Measurements from ENCODE around the gene PIBF1. TPM values are rescaled to one million over a fixed set of nuclear protein-coding genes. Genes with fewer than 3 reads are reported as not detected.
A peak's percentile ranks its signal among the peaks of the same experiment; 100 is the strongest.

The PIBF1 gene
- total RNA-seq, 8 experiments from 2014 or later, result 15.7 to 39.3 (median 23.6) TPM

DNA sequence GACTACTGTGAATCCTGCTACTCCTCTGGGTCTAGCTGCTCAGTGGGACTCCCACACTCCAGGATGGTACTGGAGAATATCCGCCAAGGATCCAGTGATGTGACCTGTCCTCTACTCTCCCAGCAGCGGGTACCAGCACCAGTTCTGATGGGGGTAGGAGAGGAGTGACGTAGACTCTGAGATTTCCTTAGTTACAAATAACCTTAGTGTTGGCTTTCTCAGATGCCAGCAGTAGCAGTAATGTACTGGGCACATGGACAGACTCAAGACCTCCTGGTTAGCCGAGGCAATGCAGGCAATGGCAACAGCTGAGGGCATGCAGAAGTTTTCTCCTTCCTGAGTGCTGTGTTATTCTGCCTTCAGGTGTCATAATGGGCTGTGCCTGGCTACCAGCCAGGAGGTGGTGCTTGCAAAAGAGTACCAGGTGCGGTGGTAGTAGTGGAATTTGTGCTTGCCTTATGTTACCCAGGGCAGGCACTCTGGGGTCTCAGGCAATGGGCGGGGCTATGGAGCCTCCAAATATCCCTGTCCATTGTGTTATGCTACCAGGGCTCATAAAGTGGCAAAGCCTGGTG lies 171.5 kb downstream of the PIBF1 start:
- no peak overlapping the region for H3K27ac ChIP-seq
- in situ Hi-C loops (cut with MboI; ENCODE audit: low pct_unique_long_range_greater_than_20kb in 2 of 9, low sequenced_read_pairs in 9 of 9, unreplicated experiment in 9 of 9), result no loop called here
- ATAC-seq (replicated peaks in 6 of 8), result no peak
- H3K4me3 ChIP-seq, result no peak overlapping the region
- no peaks in the 10 kb centered on the region for H3K4me1 ChIP-seq (replicated peaks in 1 of 2)
- 80 to 100% (median 97%) methylated on average over 1 to 5 of the region's 6 CpGs; no CpG with 5 or more reads in 4 of the 10 experiments for WGBS, 10 experiments

- Histone ChIP-seq H3K27ac (no peak overlapping the region), H3K4me3 (no peak overlapping the region), H3K4me1 (replicated peaks in 1 of 2) (no peaks in the 10 kb centered on the region)
- no peak for ATAC-seq (replicated peaks in 6 of 8)
- in situ Hi-C loops (cut with MboI; ENCODE audit: low pct_unique_long_range_greater_than_20kb in 2 of 9, low sequenced_read_pairs in 9 of 9, unreplicated experiment in 9 of 9), result no loop called here
- WGBS, 10 experiments, result 83 to 100% (median 100%) methylated on average over 1 of the region's 1 CpG; no CpG with 5 or more reads in 1 of the 10 experiments
These were observed 177.7 kb downstream of the PIBF1 start for GRCh38 chr13:72959643-72960042.

GRCh38 chr13:72960114-72960513 lies 178.2 kb downstream of the PIBF1 start:
- in situ Hi-C loops (cut with MboI; ENCODE audit: low pct_unique_long_range_greater_than_20kb in 2 of 9, low sequenced_read_pairs in 9 of 9, unreplicated experiment in 9 of 9), result no loop called here
- WGBS, 10 experiments, result 91 to 100% (median 95%) methylated on average over 1 to 4 of the region's 4 CpGs; no CpG with 5 or more reads in 3 of the 10 experiments
- H3K27ac ChIP-seq, result no peak overlapping the region

GRCh38 chr13:72960541-72960940 lies 178.6 kb downstream of the PIBF1 start:
- ATAC-seq (replicated peaks in 6 of 8), result no peak
- in situ Hi-C loops (cut with MboI; ENCODE audit: low pct_unique_long_range_greater_than_20kb in 2 of 9, low sequenced_read_pairs in 9 of 9, unreplicated experiment in 9 of 9), result no loop called here
- Histone ChIP-seq H3K4me3 (no peak overlapping the region), H3K27ac (no peak overlapping the region), H3K4me1 (replicated peaks in 1 of 2) (no peaks in the 10 kb centered on the region)

More at GRCh38 chr13:72960114-72960513, 178.2 kb downstream of the PIBF1 start:
- no peak for ATAC-seq (replicated peaks in 6 of 8)
- H3K4me1 ChIP-seq (replicated peaks in 1 of 2), result no peaks in the 10 kb centered on the region
- no peak overlapping the region for H3K4me3 ChIP-seq

GRCh38 chr13:72963762-72964161 lies 181.8 kb downstream of the PIBF1 start:
- Histone ChIP-seq H3K27ac (no peak overlapping the region), H3K4me3 (no peak overlapping the region), H3K4me1 (replicated peaks in 1 of 2) (no peaks in the 10 kb centered on the region)
- in situ Hi-C loops (cut with MboI; ENCODE audit: low pct_unique_long_range_greater_than_20kb in 2 of 9, low sequenced_read_pairs in 9 of 9, unreplicated experiment in 9 of 9), result no loop called here
- WGBS, 10 experiments, result 56 to 100% (median 89%) methylated on average over 1 of the region's 1 CpG; no CpG with 5 or more reads in 3 of the 10 experiments
- no peak for ATAC-seq (replicated peaks in 6 of 8)

GRCh38 chr13:72970301-72970880 lies 188.5 kb downstream of the PIBF1 start:
- Histone ChIP-seq H3K27ac (no peak overlapping the region), H3K4me3 (no peak overlapping the region), H3K4me1 (replicated peaks in 1 of 2) (no peaks in the 10 kb centered on the region)
- in situ Hi-C loops (cut with MboI; ENCODE audit: low pct_unique_long_range_greater_than_20kb in 2 of 9, low sequenced_read_pairs in 9 of 9, unreplicated experiment in 9 of 9), result no loop called here
- no peak for ATAC-seq (replicated peaks in 6 of 8)
- 85 to 100% (median 97%) methylated on average over 1 to 2 of the region's 2 CpGs for WGBS, 10 experiments

DNA sequence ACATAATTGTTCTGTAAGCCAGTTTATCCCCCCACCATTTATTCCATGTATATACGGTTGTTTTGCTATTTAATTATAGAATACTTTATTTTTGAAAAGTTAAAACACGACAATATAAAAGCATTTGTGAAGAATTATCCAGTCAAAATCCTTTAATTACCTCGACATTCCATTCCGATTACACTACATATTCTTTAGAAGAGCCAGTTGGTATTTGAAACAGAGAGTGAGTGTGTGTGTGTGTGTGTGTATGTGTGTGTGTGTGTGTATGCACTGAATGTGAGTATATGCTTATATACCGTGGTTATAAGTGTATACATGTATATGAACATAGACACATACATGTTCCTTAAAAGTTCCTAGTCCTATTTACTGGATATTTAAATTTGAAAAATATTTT lies 189.0 kb downstream of the PIBF1 start:
- 86 to 100% (median 92%) methylated on average over 1 to 5 of the region's 5 CpGs; no CpG with 5 or more reads in 2 of the 10 experiments for WGBS, 10 experiments
- Histone ChIP-seq H3K4me1 (replicated peaks in 1 of 2) (no peaks in the 10 kb centered on the region), H3K27ac (no peak overlapping the region), H3K4me3 (no peak overlapping the region)
- in situ Hi-C loops (cut with MboI; ENCODE audit: low pct_unique_long_range_greater_than_20kb in 2 of 9, low sequenced_read_pairs in 9 of 9, unreplicated experiment in 9 of 9), result no loop called here
- ATAC-seq (replicated peaks in 6 of 8), result no peak

- in situ Hi-C loops (cut with MboI; ENCODE audit: low pct_unique_long_range_greater_than_20kb in 2 of 9, low sequenced_read_pairs in 9 of 9, unreplicated experiment in 9 of 9), result no loop called here
- ATAC-seq (replicated peaks in 6 of 8), result no peak
These were observed 191.3 kb downstream of the PIBF1 start for GRCh38 chr13:72973234-72973633.

GRCh38 chr13:72983085-72983768 lies 201.3 kb downstream of the PIBF1 start:
- H3K4me1 ChIP-seq (replicated peaks in 1 of 2), result no peaks in the 10 kb centered on the region
- ATAC-seq (replicated peaks in 6 of 8), result peak in 2 of 8 experiments; percentile 29 to 52
- 40 to 100% (median 91%) methylated on average over 1 to 4 of the region's 5 CpGs for WGBS, 10 experiments
- no peak overlapping the region for H3K27ac ChIP-seq
- no peak overlapping the region for H3K4me3 ChIP-seq
- in situ Hi-C loops (cut with MboI; ENCODE audit: low pct_unique_long_range_greater_than_20kb in 2 of 9, low sequenced_read_pairs in 9 of 9, unreplicated experiment in 9 of 9), result no loop called here

More at GRCh38 chr13:72973234-72973633, 191.3 kb downstream of the PIBF1 start:
- H3K4me1 ChIP-seq (replicated peaks in 1 of 2), result no peaks in the 10 kb centered on the region
- no peak overlapping the region for H3K27ac ChIP-seq
- H3K4me3 ChIP-seq, result no peak overlapping the region
- WGBS, 10 experiments, result 64 to 100% (median 97%) methylated on average over 1 of the region's 1 CpG

GRCh38 chr13:72985610-72986009 lies 203.7 kb downstream of the PIBF1 start:
- no peak for ATAC-seq (replicated peaks in 6 of 8)
- no peak overlapping the region for H3K27ac ChIP-seq
- H3K4me1 ChIP-seq (replicated peaks in 1 of 2), result no peaks in the 10 kb centered on the region
- 60 to 100% (median 100%) methylated on average over 1 of the region's 1 CpG; no CpG with 5 or more reads in 2 of the 10 experiments for WGBS, 10 experiments
- in situ Hi-C loops (cut with MboI; ENCODE audit: low pct_unique_long_range_greater_than_20kb in 2 of 9, low sequenced_read_pairs in 9 of 9, unreplicated experiment in 9 of 9), result no loop called here
- no peak overlapping the region for H3K4me3 ChIP-seq

DNA sequence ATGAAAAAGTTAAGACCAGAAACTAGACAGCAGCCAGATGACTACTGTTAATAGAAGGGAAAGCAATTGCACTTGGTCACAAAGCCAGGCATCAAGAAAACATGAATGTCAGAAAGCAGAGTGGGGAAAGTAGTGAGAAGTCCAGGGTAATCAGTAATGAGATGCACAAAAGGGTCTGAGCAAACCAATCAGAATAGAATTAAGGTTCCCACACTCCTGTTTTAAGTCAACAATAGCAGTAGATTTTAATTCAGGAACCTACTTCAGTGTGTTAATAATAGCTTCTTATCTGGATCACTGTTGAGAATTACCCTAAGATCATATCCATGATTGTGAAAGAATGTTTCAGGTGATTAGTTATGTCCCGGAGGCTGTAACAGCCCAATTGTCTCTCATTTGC lies 204.3 kb downstream of the PIBF1 start:
- Histone ChIP-seq H3K4me1 (replicated peaks in 1 of 2) (no peaks in the 10 kb centered on the region), H3K27ac (no peak overlapping the region), H3K4me3 (no peak overlapping the region)
- WGBS, 10 experiments, result 88 to 100% (median 100%) methylated on average over 1 of the region's 1 CpG; no CpG with 5 or more reads in 7 of the 10 experiments
- in situ Hi-C loops (cut with MboI; ENCODE audit: low pct_unique_long_range_greater_than_20kb in 2 of 9, low sequenced_read_pairs in 9 of 9, unreplicated experiment in 9 of 9), result no loop called here
- no peak for ATAC-seq (replicated peaks in 6 of 8)

GRCh38 chr13:72990953-72991352 lies 209.0 kb downstream of the PIBF1 start:
- in situ Hi-C loops (cut with MboI; ENCODE audit: low pct_unique_long_range_greater_than_20kb in 2 of 9, low sequenced_read_pairs in 9 of 9, unreplicated experiment in 9 of 9), result no loop called here
- ATAC-seq (replicated peaks in 6 of 8), result no peak

GRCh38 chr13:72998012-72998411 lies 216.1 kb downstream of the PIBF1 start:
- Histone ChIP-seq H3K4me1 (replicated peaks in 1 of 2) (no peaks in the 10 kb centered on the region), H3K4me3 (no peak overlapping the region), H3K27ac (no peak overlapping the region)
- 86 to 100% (median 100%) methylated on average over 1 to 4 of the region's 4 CpGs; no CpG with 5 or more reads in 1 of the 10 experiments for WGBS, 10 experiments
- no peak for ATAC-seq (replicated peaks in 6 of 8)
- in situ Hi-C loops (cut with MboI; ENCODE audit: low pct_unique_long_range_greater_than_20kb in 2 of 9, low sequenced_read_pairs in 9 of 9, unreplicated experiment in 9 of 9), result no loop called here

More at GRCh38 chr13:72990953-72991352, 209.0 kb downstream of the PIBF1 start:
- Histone ChIP-seq H3K27ac (no peak overlapping the region), H3K4me3 (no peak overlapping the region), H3K4me1 (replicated peaks in 1 of 2) (no peaks in the 10 kb centered on the region)
- 60 to 100% (median 69%) methylated on average over 2 to 3 of the region's 3 CpGs; no CpG with 5 or more reads in 3 of the 10 experiments for WGBS, 10 experiments
